GM10847 (cell line): ENCODE results near the gene DNMT3L.
A peak's percentile ranks its signal among the peaks of the same experiment; 100 is the strongest.

Source experiments
- POLR2A ChIP-seq: IDR thresholded peaks from 2 replicates; pipeline ENCODE4 v1.6.1; 2011; ENCODE audit not compliant: insufficient read length; ENCODE audit errors: extremely low read depth

Gene DNMT3L

DNA sequence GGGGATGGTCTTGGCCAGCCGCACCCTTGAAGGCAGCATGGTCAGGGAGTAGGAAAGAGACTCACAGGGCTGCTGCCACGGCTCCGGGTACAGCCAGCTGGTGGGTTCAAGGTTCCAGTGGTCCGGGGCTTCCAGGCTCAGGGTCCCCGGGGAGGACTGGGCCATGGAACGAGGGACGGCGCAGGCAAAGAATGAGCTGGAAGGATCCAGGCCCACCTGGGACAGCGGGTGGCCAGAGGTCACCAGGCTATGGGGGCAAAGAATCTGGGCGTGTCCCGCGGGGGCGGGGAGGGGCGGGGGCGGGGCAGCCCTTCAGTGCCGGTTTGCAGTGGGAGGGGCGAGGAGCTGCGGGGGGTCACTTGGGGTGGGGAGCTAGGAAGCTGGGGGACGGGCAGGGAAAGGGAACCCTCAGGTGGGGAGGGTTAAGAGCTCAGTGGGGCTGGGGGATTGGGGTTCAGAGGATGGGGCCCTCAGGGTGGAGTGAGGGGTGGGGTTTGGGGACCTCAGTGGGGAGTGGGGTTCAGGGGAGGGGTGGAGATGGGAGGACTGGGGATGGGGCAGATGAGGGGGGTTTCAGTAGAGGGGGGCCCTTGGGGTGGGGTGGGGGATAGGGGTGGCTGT lies at the start of gene DNMT3L:
TSS of gene DNMT3L (minus strand) at position 223 of the 621 bp plus-strand sequence. CDS start 638 bp downstream, outside the sequence.
- no peak for TF ChIP-seq POLR2A

DNA sequence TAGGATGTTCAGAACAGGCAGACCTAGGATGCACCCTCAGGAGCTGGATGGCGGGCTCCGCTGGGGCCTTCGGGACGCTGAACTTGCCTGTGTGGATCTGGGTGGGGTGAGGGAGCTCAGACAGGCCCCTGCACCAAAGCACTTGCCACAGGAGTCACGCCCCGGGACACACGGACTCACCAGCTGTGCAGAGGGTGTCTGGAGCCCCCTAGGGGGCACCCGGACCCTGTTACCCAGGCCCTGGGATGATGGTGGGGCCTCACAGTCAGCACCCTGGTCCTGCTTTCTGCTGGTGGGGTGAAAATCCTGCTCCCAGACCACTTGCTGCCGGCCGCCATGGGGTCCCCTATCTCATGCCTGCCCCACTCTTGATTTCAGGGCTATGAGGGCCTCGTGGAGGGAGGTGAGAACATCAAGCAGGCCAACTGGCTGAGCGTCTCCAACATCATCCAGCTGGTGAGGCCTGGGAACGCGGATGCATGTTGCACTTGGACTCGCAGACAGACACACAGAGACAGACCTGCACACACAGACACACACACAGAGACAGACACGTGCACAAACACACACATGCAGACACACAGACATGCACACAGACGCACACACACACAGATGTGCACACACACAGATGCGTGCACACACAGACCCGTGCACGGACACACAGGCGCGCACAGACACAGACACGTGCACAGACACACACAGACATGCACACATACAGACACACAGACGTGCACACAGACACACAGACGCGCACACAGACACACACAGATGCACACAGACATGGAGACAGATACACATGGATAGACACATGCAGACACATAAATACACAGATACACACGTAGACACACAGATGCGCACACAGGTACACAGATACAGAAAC lies 49.2 kb upstream of the DNMT3L start:
- no peak for TF ChIP-seq POLR2A

DNA sequence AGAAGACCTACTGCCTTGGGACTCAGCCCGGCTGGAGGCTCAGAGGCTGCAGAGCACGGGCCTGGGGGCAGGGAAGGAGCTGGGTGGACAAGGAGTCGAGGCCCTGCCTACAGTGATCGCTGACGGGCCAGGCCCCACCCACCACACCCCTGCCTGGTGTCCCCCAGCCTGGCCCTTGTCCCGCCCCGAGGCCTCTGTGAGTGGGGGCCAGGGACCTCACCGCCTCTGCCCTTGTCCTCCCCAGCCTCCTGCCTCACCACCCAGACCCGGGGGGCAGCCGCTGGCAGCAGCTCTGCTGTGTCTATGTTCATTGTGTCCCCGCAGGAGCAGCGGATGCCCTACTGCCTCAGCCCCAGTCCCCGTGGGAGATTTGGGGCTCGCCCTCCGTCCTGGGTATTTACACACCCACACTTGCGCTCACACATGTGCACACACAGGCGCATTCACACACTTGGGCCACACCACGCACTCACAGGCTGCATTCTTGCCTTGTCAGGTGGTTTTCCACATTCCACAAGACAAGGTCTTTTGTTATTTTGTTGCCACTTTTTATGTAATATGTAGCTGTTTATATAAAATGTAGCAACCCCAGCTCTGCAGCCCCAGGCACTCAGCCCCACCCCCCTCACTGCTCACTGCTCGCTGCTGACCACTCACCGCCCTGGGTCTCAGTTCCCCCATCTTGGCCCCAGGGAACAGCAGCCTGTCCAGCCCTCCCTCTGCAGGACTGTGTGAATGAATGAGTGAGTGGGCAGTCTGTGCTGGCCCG lies 45.4 kb upstream of the DNMT3L start:
- no peak for TF ChIP-seq POLR2A

DNA sequence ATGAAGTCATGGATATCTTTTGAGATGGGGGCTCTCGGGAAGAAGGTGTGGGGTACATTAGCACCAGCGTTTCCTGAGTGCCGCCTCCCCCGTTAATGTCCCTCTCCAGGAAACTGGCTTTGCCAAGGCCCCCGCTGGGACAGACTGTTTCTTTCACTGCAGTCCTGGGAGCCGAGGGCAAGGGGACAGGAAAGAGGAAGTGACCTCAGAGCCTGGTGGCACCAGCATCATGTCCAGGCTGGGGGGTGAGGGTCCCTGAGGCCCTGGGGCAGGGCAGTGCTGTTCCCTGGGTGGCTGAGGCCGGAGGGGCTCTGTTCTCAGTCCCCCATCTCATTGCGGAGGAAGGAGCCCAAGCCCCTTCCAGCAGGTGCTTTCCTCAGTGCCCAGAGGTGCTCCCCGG lies 44.0 kb upstream of the DNMT3L start:
- TF ChIP-seq POLR2A = no peak

DNA sequence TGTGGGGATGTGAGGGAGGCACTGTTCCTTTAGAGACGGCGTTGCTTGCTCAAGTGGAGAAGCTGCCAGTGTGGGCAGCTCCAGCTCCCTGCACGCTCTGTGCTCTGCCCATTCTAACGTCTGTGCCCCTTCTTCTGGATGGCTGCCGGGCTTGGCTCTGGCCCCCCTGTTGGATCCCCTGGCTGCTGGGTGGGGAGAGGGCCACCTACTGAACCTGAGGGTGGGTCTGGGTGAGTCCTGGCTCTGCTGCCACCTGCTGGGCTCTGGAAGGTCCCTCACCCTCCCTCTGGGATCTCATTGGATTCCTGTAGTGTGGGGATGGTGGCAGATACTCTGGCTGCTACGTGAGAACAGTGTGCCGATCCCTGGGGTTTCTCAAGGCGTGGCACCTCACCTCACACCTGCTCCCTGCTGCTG lies 43.2 kb upstream of the DNMT3L start:
- no peak for TF ChIP-seq POLR2A

DNA sequence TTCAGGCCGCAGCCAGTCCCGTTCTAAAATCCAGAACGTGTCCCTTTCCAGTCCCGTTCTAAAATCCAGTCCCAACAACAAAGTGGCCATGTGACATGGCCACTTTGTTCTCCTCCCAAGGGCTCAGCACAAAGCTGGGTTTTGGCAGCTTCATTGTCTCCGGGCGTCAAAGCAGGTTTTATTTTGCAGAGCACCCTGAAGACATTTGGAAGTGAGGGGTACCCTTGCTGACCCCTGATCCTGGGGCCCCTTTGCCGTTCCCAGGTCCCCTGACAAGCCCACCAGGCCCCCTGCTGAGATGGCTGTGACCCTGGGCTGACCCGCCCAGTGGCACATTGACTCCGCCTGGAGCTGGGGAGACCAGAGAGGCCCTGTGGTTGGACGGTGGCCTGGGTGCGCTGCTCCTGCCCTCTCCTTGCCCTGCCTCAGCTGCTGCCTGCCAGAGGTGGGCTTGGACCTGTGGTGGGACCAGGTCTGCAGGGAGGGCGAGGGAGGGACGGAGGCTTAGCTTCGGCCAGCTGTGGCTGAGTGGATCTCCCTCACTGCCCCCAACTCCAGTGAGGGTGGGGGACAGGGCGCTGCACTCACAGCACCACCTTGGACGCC lies 42.4 kb upstream of the DNMT3L start:
- no peak for TF ChIP-seq POLR2A

DNA sequence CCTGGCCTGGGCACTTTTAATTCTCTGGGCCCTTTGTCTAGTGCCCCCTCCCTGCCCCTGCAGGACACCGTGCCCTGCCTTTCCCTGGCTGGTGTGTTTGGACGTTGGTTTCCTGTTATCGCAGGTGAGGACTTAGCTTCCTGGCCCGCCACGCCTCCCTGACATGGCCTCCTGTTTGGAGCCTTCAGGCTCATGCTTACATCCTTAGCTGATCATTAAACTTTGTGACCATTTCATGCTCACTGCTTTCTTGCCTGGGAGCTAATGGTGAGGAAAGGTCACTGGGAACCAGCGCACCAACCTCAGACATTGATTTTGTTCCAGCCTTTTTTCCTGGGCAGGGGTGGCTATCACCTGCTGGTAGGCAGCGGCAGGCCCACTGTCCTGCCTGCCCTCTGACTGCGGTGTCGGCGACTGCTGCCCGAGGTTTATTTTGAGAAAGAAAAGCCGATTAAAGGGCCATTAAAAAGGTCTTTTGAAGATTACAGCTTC lies 41.8 kb upstream of the DNMT3L start:
- no peak for TF ChIP-seq POLR2A

DNA sequence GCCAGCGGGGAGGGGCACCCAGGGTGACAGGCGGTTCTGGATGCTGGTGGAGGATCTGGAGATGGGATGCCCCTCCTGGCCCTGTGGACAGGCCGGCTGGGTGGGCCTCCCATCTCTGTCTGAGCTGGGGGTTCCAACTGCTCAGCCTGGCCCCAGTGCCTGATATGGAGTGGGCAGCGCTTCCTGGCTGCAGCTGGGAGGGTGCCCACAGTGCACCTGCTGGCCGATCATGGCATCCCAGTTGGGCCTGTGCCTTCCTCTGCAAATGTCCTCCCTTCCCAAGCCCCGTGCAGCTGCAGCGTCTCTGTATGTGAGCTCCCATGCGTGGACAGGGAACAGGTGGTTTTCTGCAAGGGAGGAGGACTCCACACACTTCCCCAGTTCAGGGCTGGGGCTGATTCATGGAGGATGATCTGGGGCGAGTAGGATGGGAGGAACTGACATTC lies 40.3 kb upstream of the DNMT3L start:
- TF ChIP-seq POLR2A = no peak

DNA sequence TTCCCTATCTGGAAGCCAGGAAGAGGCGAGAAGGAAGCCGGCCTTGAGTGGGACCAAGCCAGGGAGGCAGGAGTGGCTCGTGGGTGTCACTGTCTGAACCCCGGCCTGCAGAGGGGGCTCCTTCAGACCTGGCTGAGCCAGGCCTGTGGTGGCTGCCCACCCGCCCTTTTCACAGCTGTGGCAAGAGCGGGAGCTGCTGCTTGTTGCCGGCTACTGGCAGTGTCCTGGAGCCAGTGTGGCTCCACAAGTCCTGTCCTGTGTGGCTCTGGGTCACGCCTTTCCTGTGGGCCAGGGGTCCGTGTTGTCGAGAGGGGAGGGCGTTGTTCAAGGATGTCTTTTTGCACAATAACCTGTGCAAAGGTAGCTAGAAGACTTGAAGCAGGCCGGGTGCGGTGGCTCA lies 39.4 kb upstream of the DNMT3L start:
- TF ChIP-seq POLR2A = no peak

DNA sequence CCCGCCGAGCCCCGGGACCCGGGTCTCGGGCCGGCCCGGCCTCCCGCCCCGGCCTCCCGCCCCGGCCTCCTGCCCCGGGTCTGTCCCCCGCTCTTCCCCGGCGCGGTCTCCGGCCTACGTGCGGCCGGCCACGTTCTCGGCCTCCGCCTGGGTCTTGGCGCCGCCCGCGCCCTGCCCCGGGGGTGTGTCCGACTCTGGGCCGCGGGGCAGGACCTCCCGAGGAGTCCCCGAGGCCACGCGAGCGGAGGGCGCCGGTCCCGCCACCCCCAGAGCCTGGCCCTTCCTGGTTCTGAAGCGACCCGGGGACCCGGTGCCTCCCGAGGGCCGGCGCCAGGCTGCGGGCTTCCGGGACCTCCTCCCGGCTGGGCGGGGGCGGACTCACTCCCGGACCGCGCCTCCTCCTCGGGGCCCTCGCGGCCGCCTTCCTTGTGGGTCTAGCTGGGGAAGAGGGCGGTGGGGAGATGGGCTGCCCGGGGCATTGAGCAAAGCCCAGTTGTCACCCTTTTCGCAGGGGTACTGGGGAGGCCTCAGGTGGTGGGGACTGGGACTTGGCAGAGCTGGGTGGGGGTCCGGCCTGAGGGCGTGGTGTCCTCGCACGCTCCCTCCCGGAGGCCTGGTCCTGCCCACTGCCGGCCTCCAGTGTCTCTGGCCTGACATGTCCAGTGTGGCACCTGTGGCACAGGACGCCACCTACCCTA lies 38.7 kb upstream of the DNMT3L start:
- peak; percentile 47 for TF ChIP-seq POLR2A

DNA sequence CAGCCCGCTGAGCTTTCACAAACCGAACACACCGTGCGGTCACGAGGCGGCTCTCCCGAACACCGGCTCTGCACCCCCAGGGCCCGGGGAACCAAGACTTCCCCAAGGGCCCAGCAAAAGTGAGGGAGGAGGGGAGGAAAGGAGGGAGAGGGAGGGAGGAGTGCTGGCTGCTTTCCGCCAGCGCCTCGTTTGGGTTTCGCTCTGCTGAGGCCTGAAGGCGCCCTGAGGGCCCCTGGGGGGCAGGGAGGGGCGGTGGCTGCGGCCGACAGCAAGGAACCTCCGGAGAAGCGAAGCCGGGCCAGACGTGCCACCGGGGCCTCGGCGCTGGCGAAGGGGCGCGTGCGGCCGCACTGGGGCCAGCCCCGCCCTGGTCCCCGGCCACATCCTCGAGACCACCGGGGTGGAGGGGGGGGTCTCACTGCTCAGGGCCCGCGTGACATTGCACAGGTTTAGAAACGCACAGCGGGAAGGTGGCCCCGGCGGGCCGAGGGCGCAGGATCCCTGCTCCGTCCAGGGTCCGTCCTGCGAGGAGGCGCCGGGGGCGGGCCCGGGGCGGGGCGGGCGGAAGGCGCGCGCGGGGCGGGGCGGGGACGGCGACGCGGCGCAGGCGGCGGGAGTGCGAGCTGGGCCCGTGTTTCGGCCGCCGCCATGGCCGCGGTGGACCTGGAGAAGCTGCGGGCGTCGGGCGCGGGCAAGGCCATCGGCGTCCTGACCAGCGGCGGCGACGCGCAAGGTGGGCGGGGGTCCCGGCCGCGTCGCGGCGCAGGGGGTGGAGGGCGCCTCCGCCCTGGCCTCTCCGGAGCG lies 38.0 kb upstream of the DNMT3L start, which contains the start of gene PFKL:
TSS of gene PFKL (plus strand) at position 596 of the 804 bp plus-strand sequence. CDS start at position 649, 53 bp downstream.
- peak; percentile 46 for TF ChIP-seq POLR2A

DNA sequence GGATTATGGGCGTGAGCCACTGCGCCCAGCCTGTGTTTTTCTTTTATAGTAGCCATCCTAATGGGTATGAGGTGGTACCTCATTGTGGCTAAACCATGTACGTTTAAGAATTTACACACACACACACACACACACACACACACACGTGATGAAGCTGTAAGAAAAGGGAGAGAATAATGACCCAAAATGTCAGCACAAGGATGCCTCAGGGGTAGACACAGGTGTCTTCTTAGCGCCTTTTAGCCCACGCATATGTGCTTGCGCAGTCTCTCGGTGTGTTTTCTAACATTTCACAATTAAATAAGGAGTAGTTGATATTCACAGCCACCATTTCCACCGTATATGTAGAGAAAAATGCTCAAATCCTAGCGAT lies 37.4 kb upstream of the DNMT3L start:
- no peak for TF ChIP-seq POLR2A

DNA sequence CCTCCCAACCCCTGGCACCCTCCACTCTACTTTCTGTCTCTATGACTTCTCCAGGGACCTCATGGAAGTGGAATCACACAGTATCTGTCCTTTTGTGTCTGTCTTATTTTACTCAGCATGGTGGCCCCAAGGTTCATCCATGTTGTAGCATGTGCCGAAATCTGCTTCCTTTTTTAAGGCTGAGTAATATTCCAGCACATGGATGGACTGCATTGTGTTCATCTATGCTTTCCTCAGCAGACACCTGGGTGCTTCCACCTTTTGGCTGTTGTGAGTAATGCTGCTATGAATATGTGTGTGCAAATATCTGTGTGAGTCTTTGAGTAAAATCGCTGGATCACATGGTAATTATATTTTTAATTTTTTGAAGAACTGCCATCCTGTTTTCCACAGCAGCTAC lies 36.6 kb upstream of the DNMT3L start:
- no peak for TF ChIP-seq POLR2A
